ENCODE results near the gene HOXD12.

The HOXD12 gene

GRCh38 chr2:176138526-176138922, 38.9 kb downstream of the HOXD12 start:
- Histone ChIP-seq H3K4me1 (ENCODE audit: control insufficient read depth, insufficient read depth, low read length, unreplicated experiment) (peaks cover 36% of the 10 kb centered on the region), H3K4me3 (ENCODE audit: low read depth, low read length) (peak overlapping the region; percentile 83), H3K27ac (ENCODE audit: low read depth, low read length) (peak overlapping the region; percentile 79), H3K79me2 (ENCODE audit: control insufficient read depth, insufficient read depth, low read length, unreplicated experiment) (peaks cover 57% of the 10 kb centered on the region), H3K36me3 (ENCODE audit: insufficient read depth, low read length) (no peaks in the 10 kb centered on the region), H3K27me3 (ENCODE audit: insufficient read depth, low read length) (no peaks in the 10 kb centered on the region), H2AFZ (ENCODE audit: low read length, unreplicated experiment) (peak overlapping the region; percentile 90)

GRCh38 chr2:176138923-176139660, 39.5 kb downstream of the HOXD12 start:
- peak overlapping the region; percentile 83 for H3K4me3 ChIP-seq (ENCODE audit: low read depth, low read length)
- H3K36me3 ChIP-seq (ENCODE audit: insufficient read depth, low read length): no peaks in the 10 kb centered on the region
- H3K4me1 ChIP-seq (ENCODE audit: control insufficient read depth, insufficient read depth, low read length, unreplicated experiment): peaks cover 35% of the 10 kb centered on the region
- H2AFZ ChIP-seq (ENCODE audit: low read length, unreplicated experiment): peak overlapping the region; percentile 90
- no peaks in the 10 kb centered on the region for H3K27me3 ChIP-seq (ENCODE audit: insufficient read depth, low read length)
- H3K27ac ChIP-seq (ENCODE audit: low read depth, low read length): peak overlapping the region; percentile 79
- H3K79me2 ChIP-seq (ENCODE audit: control insufficient read depth, insufficient read depth, low read length, unreplicated experiment): peaks cover 56% of the 10 kb centered on the region

- H3K4me3 ChIP-seq (ENCODE audit: low read depth, low read length): peak overlapping the region; percentile 83
- peak overlapping the region; percentile 79 for H3K27ac ChIP-seq (ENCODE audit: low read depth, low read length)
- H2AFZ ChIP-seq (ENCODE audit: low read length, unreplicated experiment): peak overlapping the region; percentile 95
- peaks cover 27% of the 10 kb centered on the region for H3K4me1 ChIP-seq (ENCODE audit: control insufficient read depth, insufficient read depth, low read length, unreplicated experiment)
- H3K36me3 ChIP-seq (ENCODE audit: insufficient read depth, low read length): no peaks in the 10 kb centered on the region
- H3K79me2 ChIP-seq (ENCODE audit: control insufficient read depth, insufficient read depth, low read length, unreplicated experiment): peaks cover 50% of the 10 kb centered on the region
- no peaks in the 10 kb centered on the region for H3K27me3 ChIP-seq (ENCODE audit: insufficient read depth, low read length)
Measured at GRCh38 chr2:176139661-176140512, 40.3 kb downstream of the HOXD12 start.

- Histone ChIP-seq H3K4me1 (ENCODE audit: control insufficient read depth, insufficient read depth, low read length, unreplicated experiment) (peaks cover 19% of the 10 kb centered on the region), H3K27ac (ENCODE audit: low read depth, low read length) (peak overlapping the region; percentile 76), H3K79me2 (ENCODE audit: control insufficient read depth, insufficient read depth, low read length, unreplicated experiment) (peaks cover 50% of the 10 kb centered on the region), H3K36me3 (ENCODE audit: insufficient read depth, low read length) (no peaks in the 10 kb centered on the region), H2AFZ (ENCODE audit: low read length, unreplicated experiment) (peak overlapping the region; percentile 95), H3K27me3 (ENCODE audit: insufficient read depth, low read length) (no peaks in the 10 kb centered on the region), H3K4me3 (ENCODE audit: low read depth, low read length) (peak overlapping the region; percentile 83)
Measured at GRCh38 chr2:176140513-176141317, 41.1 kb downstream of the HOXD12 start.

- Histone ChIP-seq H3K36me3 (ENCODE audit: insufficient read depth, low read length) (no peaks in the 10 kb centered on the region), H3K27ac (ENCODE audit: low read depth, low read length) (no peak overlapping the region), H3K4me3 (ENCODE audit: low read depth, low read length) (no peak overlapping the region), H2AFZ (ENCODE audit: low read length, unreplicated experiment) (no peak overlapping the region), H3K79me2 (ENCODE audit: control insufficient read depth, insufficient read depth, low read length, unreplicated experiment) (peaks cover 39% of the 10 kb centered on the region), H3K27me3 (ENCODE audit: insufficient read depth, low read length) (no peaks in the 10 kb centered on the region), H3K4me1 (ENCODE audit: control insufficient read depth, insufficient read depth, low read length, unreplicated experiment) (peaks cover 18% of the 10 kb centered on the region)
Measured at GRCh38 chr2:176142281-176142680, 42.7 kb downstream of the HOXD12 start.

GRCh38 chr2:176145085-176145969, 45.7 kb downstream of the HOXD12 start:
- peaks cover 16% of the 10 kb centered on the region for H3K79me2 ChIP-seq (ENCODE audit: control insufficient read depth, insufficient read depth, low read length, unreplicated experiment)

GRCh38 chr2:176146101-176146500, 46.5 kb downstream of the HOXD12 start:
- no peak overlapping the region for H3K27ac ChIP-seq (ENCODE audit: low read depth, low read length)
- peaks cover 1% of the 10 kb centered on the region for H3K4me1 ChIP-seq (ENCODE audit: control insufficient read depth, insufficient read depth, low read length, unreplicated experiment)
- no peaks in the 10 kb centered on the region for H3K27me3 ChIP-seq (ENCODE audit: insufficient read depth, low read length)
- no peak overlapping the region for H2AFZ ChIP-seq (ENCODE audit: low read length, unreplicated experiment)
- 0 out of 2 replicates have a peak, but pooled peaks cover 3% of the 10 kb centered on the region for H3K36me3 ChIP-seq (ENCODE audit: insufficient read depth, low read length)
- H3K79me2 ChIP-seq (ENCODE audit: control insufficient read depth, insufficient read depth, low read length, unreplicated experiment): peaks cover 16% of the 10 kb centered on the region
- H3K4me3 ChIP-seq (ENCODE audit: low read depth, low read length): no peak overlapping the region

More at GRCh38 chr2:176145085-176145969, 45.7 kb downstream of the HOXD12 start:
- 0 out of 2 replicates have a peak, but pooled peaks cover 3% of the 10 kb centered on the region for H3K36me3 ChIP-seq (ENCODE audit: insufficient read depth, low read length)
- peaks cover 3% of the 10 kb centered on the region for H3K4me1 ChIP-seq (ENCODE audit: control insufficient read depth, insufficient read depth, low read length, unreplicated experiment)
- no peaks in the 10 kb centered on the region for H3K27me3 ChIP-seq (ENCODE audit: insufficient read depth, low read length)
- no peak overlapping the region for H3K27ac ChIP-seq (ENCODE audit: low read depth, low read length)
- H3K4me3 ChIP-seq (ENCODE audit: low read depth, low read length): no peak overlapping the region
- H2AFZ ChIP-seq (ENCODE audit: low read length, unreplicated experiment): no peak overlapping the region

- Histone ChIP-seq H3K27ac (ENCODE audit: low read depth, low read length) (no peak overlapping the region), H2AFZ (ENCODE audit: low read length, unreplicated experiment) (no peak overlapping the region), H3K4me1 (ENCODE audit: control insufficient read depth, insufficient read depth, low read length, unreplicated experiment) (no peaks in the 10 kb centered on the region), H3K4me3 (ENCODE audit: low read depth, low read length) (no peak overlapping the region), H3K36me3 (ENCODE audit: insufficient read depth, low read length) (0 out of 2 replicates have a peak, but pooled peaks cover 3% of the 10 kb centered on the region), H3K27me3 (ENCODE audit: insufficient read depth, low read length) (no peaks in the 10 kb centered on the region), H3K79me2 (ENCODE audit: control insufficient read depth, insufficient read depth, low read length, unreplicated experiment) (peaks cover 10% of the 10 kb centered on the region)
Measured at GRCh38 chr2:176146645-176147044, 47.0 kb downstream of the HOXD12 start.

- 0 out of 2 replicates have a peak, but pooled peaks cover 3% of the 10 kb centered on the region for H3K36me3 ChIP-seq (ENCODE audit: insufficient read depth, low read length)
- H3K27me3 ChIP-seq (ENCODE audit: insufficient read depth, low read length): no peaks in the 10 kb centered on the region
- H3K4me3 ChIP-seq (ENCODE audit: low read depth, low read length): no peak overlapping the region
- no peak overlapping the region for H2AFZ ChIP-seq (ENCODE audit: low read length, unreplicated experiment)
- H3K27ac ChIP-seq (ENCODE audit: low read depth, low read length): no peak overlapping the region
- peaks cover 4% of the 10 kb centered on the region for H3K79me2 ChIP-seq (ENCODE audit: control insufficient read depth, insufficient read depth, low read length, unreplicated experiment)
- no peaks in the 10 kb centered on the region for H3K4me1 ChIP-seq (ENCODE audit: control insufficient read depth, insufficient read depth, low read length, unreplicated experiment)
Measured at GRCh38 chr2:176147210-176147799, 47.7 kb downstream of the HOXD12 start.
